ENCODE data around the gene GOLGA2. TPM values are rescaled to one million over a fixed set of nuclear protein-coding genes. Genes with fewer than 3 reads are reported as not detected.
A peak's percentile ranks its signal among the peaks of the same experiment; 100 is the strongest.

Gene GOLGA2
- total and polyA plus RNA-seq, 5 donors from 2014 or later: 3.7 to 55.8 (median 4.1) TPM

GRCh38 chr9:128276574-128277270 lies 915 bp upstream of the GOLGA2 start:
- no peaks in the 10 kb centered on the region for H3K9me3 ChIP-seq (ENCODE audit: control insufficient read depth in 2 of 2, low read length in 2 of 2)
- Mint-ChIP-seq H3K4me1 (peaks cover 12 to 50% (median 31%) of the 10 kb centered on the region in 4 donors), H3K36me3 (peaks cover 9% of the 10 kb centered on the region), H3K9me3 (peaks cover 0 to 2% (median 0%) of the 10 kb centered on the region in 7 donors), H3K4me3 (peak overlapping the region; percentile 97 to 99 (median 98)), H3K27ac (peak overlapping the region; percentile 96 to 98 (median 98)), H3K27me3 (peaks cover 4% of the 10 kb centered on the region)
- H3K4me3 ChIP-seq (ENCODE audit: low read depth, low read length): peak overlapping the region; percentile 71
- ATAC-seq (ENCODE audit: low read depth in 2 of 2) (no peak), DNase-seq (no peak)
- no peaks in the 10 kb centered on the region for H3K27me3 ChIP-seq (ENCODE audit: control insufficient read depth, insufficient read depth, low read length)
- H3K36me3 ChIP-seq (ENCODE audit: control insufficient read depth, insufficient read depth, low read length): peaks cover 7% of the 10 kb centered on the region
- peak overlapping the region; percentile 82 for H3K27ac ChIP-seq (ENCODE audit: insufficient read depth, low read length, poor library complexity, severe bottlenecking)
- peaks cover 20% of the 10 kb centered on the region for H3K4me1 ChIP-seq (ENCODE audit: control insufficient read depth, insufficient read depth, low read length, poor library complexity, severe bottlenecking)

GRCh38 chr9:128276008-128276573 lies 284 bp upstream of the GOLGA2 start, which contains the start of gene SWI5:
Gene SWI5 (plus strand): TSS chr9:128276276.
- Histone ChIP-seq H3K4me1 (ENCODE audit: control insufficient read depth, insufficient read depth, low read length, poor library complexity, severe bottlenecking) (peaks cover 20% of the 10 kb centered on the region), H3K4me3 (ENCODE audit: low read depth, low read length) (peak within 1 kb of the TSS; percentile 83), H3K9me3 (ENCODE audit: control insufficient read depth in 2 of 2, low read length in 2 of 2) (no peaks in the 10 kb centered on the region), H3K36me3 (ENCODE audit: control insufficient read depth, insufficient read depth, low read length) (peaks cover 7% of the 10 kb centered on the region), H3K27me3 (ENCODE audit: control insufficient read depth, insufficient read depth, low read length) (no peaks in the 10 kb centered on the region), H3K27ac (ENCODE audit: insufficient read depth, low read length, poor library complexity, severe bottlenecking) (peak within 1 kb of the TSS; percentile 82)
- peaks cover 0 to 2% (median 0%) of the 10 kb centered on the region in 7 donors for H3K9me3 Mint-ChIP-seq
- ATAC-seq (ENCODE audit: low read depth in 2 of 2): peak; percentile 98
- H3K27ac Mint-ChIP-seq: peak within 1 kb of the TSS; percentile 96 to 98 (median 98)
- peak within 1 kb of the TSS; percentile 97 to 99 (median 98) for H3K4me3 Mint-ChIP-seq
- peak; percentile 99 to 100 (median 100) for DNase-seq
- peaks cover 15% of the 10 kb centered on the region for H3K36me3 Mint-ChIP-seq
- peaks cover 4% of the 10 kb centered on the region for H3K27me3 Mint-ChIP-seq
- H3K4me1 Mint-ChIP-seq: peaks cover 6 to 52% (median 32%) of the 10 kb centered on the region in 4 donors

GRCh38 chr9:128274245-128274644 lies 1.6 kb downstream of the GOLGA2 start:
- Mint-ChIP-seq H3K4me1 (peaks cover 6 to 45% (median 30%) of the 10 kb centered on the region in 4 donors), H3K27ac (peak overlapping the region in 2 of 3 donors; percentile 98), H3K36me3 (peaks cover 11% of the 10 kb centered on the region), H3K4me3 (peak overlapping the region; percentile 97 to 99 (median 98)), H3K9me3 (peaks cover 0 to 2% (median 0%) of the 10 kb centered on the region in 7 donors), H3K27me3 (peaks cover 4% of the 10 kb centered on the region)
- Histone ChIP-seq H3K9me3 (ENCODE audit: control insufficient read depth in 2 of 2, low read length in 2 of 2) (no peaks in the 10 kb centered on the region), H3K27ac (ENCODE audit: insufficient read depth, low read length, poor library complexity, severe bottlenecking) (no peak overlapping the region), H3K36me3 (ENCODE audit: control insufficient read depth, insufficient read depth, low read length) (peaks cover 7% of the 10 kb centered on the region), H3K4me3 (ENCODE audit: low read depth, low read length) (no peak overlapping the region), H3K4me1 (ENCODE audit: control insufficient read depth, insufficient read depth, low read length, poor library complexity, severe bottlenecking) (peaks cover 20% of the 10 kb centered on the region), H3K27me3 (ENCODE audit: control insufficient read depth, insufficient read depth, low read length) (no peaks in the 10 kb centered on the region)
- DNase-seq (no peak), ATAC-seq (ENCODE audit: low read depth in 2 of 2) (no peak)

GRCh38 chr9:128271512-128271911 lies 4.3 kb downstream of the GOLGA2 start:
- Histone ChIP-seq H3K27me3 (ENCODE audit: control insufficient read depth, insufficient read depth, low read length) (no peaks in the 10 kb centered on the region), H3K9me3 (ENCODE audit: control insufficient read depth in 2 of 2, low read length in 2 of 2) (no peaks in the 10 kb centered on the region), H3K4me3 (ENCODE audit: low read depth, low read length) (no peak overlapping the region), H3K27ac (ENCODE audit: insufficient read depth, low read length, poor library complexity, severe bottlenecking) (no peak overlapping the region), H3K4me1 (ENCODE audit: control insufficient read depth, insufficient read depth, low read length, poor library complexity, severe bottlenecking) (peaks cover 14% of the 10 kb centered on the region), H3K36me3 (ENCODE audit: control insufficient read depth, insufficient read depth, low read length) (peaks cover 7% of the 10 kb centered on the region)
- ATAC-seq (ENCODE audit: low read depth in 2 of 2) (no peak), DNase-seq (no peak)
- Mint-ChIP-seq H3K9me3 (no peaks in the 10 kb centered on the region), H3K4me1 (peaks cover 6 to 28% (median 21%) of the 10 kb centered on the region in 4 donors), H3K27ac (no peak overlapping the region), H3K27me3 (peaks cover 4% of the 10 kb centered on the region), H3K36me3 (peaks cover 15% of the 10 kb centered on the region), H3K4me3 (peak overlapping the region in 1 of 4 donors; percentile 24)

- DNase-seq: no peak
- H3K36me3 Mint-ChIP-seq: peaks cover 15% of the 10 kb centered on the region
- H3K9me3 Mint-ChIP-seq: no peaks in the 10 kb centered on the region
- no peaks in the 10 kb centered on the region for H3K27me3 ChIP-seq (ENCODE audit: control insufficient read depth, insufficient read depth, low read length)
- H3K27ac Mint-ChIP-seq: no peak overlapping the region
- no peak overlapping the region for H3K4me3 ChIP-seq (ENCODE audit: low read depth, low read length)
- peak overlapping the region in 1 of 4 donors; percentile 24 for H3K4me3 Mint-ChIP-seq
- peaks cover 4% of the 10 kb centered on the region for H3K27me3 Mint-ChIP-seq
- peaks cover 5 to 24% (median 18%) of the 10 kb centered on the region in 4 donors for H3K4me1 Mint-ChIP-seq
- ATAC-seq (ENCODE audit: low read depth in 2 of 2): no peak
- no peak overlapping the region for H3K27ac ChIP-seq (ENCODE audit: insufficient read depth, low read length, poor library complexity, severe bottlenecking)
- H3K36me3 ChIP-seq (ENCODE audit: control insufficient read depth, insufficient read depth, low read length): peaks cover 7% of the 10 kb centered on the region
- no peaks in the 10 kb centered on the region for H3K9me3 ChIP-seq (ENCODE audit: control insufficient read depth in 2 of 2, low read length in 2 of 2)
- H3K4me1 ChIP-seq (ENCODE audit: control insufficient read depth, insufficient read depth, low read length, poor library complexity, severe bottlenecking): peaks cover 11% of the 10 kb centered on the region
Observed at GRCh38 chr9:128271112-128271511, 4.7 kb downstream of the GOLGA2 start.

DNA sequence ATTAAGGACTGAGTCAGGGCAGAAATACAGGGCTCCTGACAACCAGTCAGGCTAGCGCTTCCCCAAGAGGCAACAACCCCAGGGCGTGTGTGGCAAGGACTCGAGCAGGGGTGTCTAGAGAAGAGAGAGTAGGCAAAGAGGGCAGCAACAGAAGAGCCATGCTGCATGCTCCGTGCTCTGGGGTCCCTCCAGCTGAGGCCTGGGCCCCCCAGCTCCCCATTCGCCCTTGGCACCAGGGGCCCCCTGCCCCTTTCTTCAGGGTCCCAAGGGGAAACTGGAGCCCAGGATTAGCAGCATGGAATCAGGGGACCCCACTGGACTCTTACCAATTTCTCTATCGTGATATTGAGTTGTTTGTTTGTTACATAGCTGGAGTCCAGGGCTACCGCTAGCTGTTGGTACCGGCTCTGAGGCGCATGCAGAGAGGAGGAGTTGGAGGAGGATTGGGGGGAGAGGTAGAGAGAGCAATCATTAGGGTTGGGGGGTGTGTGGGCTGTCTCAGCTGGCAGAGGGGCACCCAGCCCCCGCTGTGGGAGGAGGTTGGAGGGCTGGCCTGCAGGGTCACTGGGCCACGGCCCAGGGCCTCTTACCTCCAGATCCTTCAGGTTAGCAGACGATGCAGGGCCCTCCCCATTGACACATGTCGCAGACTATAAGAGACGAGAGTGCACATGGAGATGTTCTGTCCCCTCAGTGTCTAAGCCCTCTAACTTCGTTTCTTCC lies 8.8 kb downstream of the GOLGA2 start:
- Mint-ChIP-seq H3K9me3 (no peaks in the 10 kb centered on the region), H3K36me3 (peaks cover 36% of the 10 kb centered on the region), H3K4me3 (no peak overlapping the region), H3K27ac (no peak overlapping the region), H3K27me3 (no peaks in the 10 kb centered on the region), H3K4me1 (peaks cover 0 to 2% (median 1%) of the 10 kb centered on the region in 4 donors)
- Histone ChIP-seq H3K9me3 (ENCODE audit: control insufficient read depth in 2 of 2, low read length in 2 of 2) (no peaks in the 10 kb centered on the region), H3K27ac (ENCODE audit: insufficient read depth, low read length, poor library complexity, severe bottlenecking) (no peak overlapping the region), H3K27me3 (ENCODE audit: control insufficient read depth, insufficient read depth, low read length) (no peaks in the 10 kb centered on the region), H3K36me3 (ENCODE audit: control insufficient read depth, insufficient read depth, low read length) (peaks cover 9% of the 10 kb centered on the region), H3K4me1 (ENCODE audit: control insufficient read depth, insufficient read depth, low read length, poor library complexity, severe bottlenecking) (no peaks in the 10 kb centered on the region), H3K4me3 (ENCODE audit: low read depth, low read length) (no peak overlapping the region)
- ATAC-seq (ENCODE audit: low read depth in 2 of 2) (no peak), DNase-seq (no peak)

- Histone ChIP-seq H3K9me3 (ENCODE audit: control insufficient read depth in 2 of 2, low read length in 2 of 2) (no peaks in the 10 kb centered on the region), H3K4me1 (ENCODE audit: control insufficient read depth, insufficient read depth, low read length, poor library complexity, severe bottlenecking) (no peaks in the 10 kb centered on the region), H3K4me3 (ENCODE audit: low read depth, low read length) (no peak overlapping the region), H3K27ac (ENCODE audit: insufficient read depth, low read length, poor library complexity, severe bottlenecking) (no peak overlapping the region), H3K27me3 (ENCODE audit: control insufficient read depth, insufficient read depth, low read length) (no peaks in the 10 kb centered on the region), H3K36me3 (ENCODE audit: control insufficient read depth, insufficient read depth, low read length) (peaks cover 21% of the 10 kb centered on the region)
- H3K4me1 Mint-ChIP-seq: no peaks in the 10 kb centered on the region
- no peak for ATAC-seq (ENCODE audit: low read depth in 2 of 2)
- H3K27ac Mint-ChIP-seq: peak overlapping the region in 1 of 3 donors; percentile 72
- H3K36me3 Mint-ChIP-seq: peaks cover 42% of the 10 kb centered on the region
- no peaks in the 10 kb centered on the region for H3K27me3 Mint-ChIP-seq
- H3K4me3 Mint-ChIP-seq: no peak overlapping the region
- H3K9me3 Mint-ChIP-seq: no peaks in the 10 kb centered on the region
- no peak for DNase-seq
Observed at GRCh38 chr9:128265348-128265847, 10.4 kb downstream of the GOLGA2 start.
